Thyroid gland (tissue), 4 donors: ENCODE data around the gene CEP350.

Experiments used
- CTCF ChIP-seq, 6 experiments: fragments of 200-600 bp in 3 of 6; fragments of 450-650 bp in 3 of 6; sonication (generic) in 3 of 6; IDR thresholded peaks; one replicate each; pipeline ENCODE4 v1.5.1; 2016 to 2019; ENCODE audit warnings: antibody characterized with exemption in 6 of 6, mild to moderate bottlenecking in 2 of 6, inconsistent platforms in 1 of 6, moderate library complexity in 1 of 6
- POLR2A ChIP-seq, 2 donors: fragments of 450-650 bp; IDR thresholded peaks; one replicate each; pipeline ENCODE4 v1.6.1; 2017; ENCODE audit warnings: antibody characterized with exemption in 2 of 2, mild to moderate bottlenecking in 2 of 2, moderate library complexity in 1 of 2

DNA sequence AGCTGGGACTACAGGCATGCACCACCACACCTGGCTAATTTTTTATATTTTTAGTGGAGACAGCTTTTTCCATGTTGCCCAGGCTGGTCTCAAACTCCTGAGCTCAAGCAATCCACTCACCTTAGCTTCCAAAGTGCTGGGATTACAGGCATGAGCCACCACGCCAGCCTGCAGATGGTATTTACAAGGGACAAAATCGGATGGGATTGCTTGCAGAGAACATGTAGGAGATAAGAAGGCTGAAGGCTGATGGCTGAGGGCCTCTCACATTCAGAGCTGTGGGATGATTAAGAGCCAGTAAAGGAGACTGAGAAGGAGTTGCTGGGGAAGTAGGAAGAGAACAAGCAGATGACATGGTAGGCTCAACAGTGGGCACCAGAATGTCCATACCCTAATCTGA, 176.0 kb downstream of the CEP350 start:
- TF ChIP-seq CTCF (IDR thresholded peaks at IDR 0.05) (no peak), POLR2A (IDR thresholded peaks at IDR 0.05) (no peak)
